Stimulated activated CD8-positive, alpha-beta memory T cell treated with anti-CD3 and anti-CD28 coated beads, Interleukin-4, amount 100 ng/mL, for 48 hours (primary cell): ENCODE measurements around the gene PRLH.
A peak's percentile ranks its signal among the peaks of the same experiment; 100 is the strongest.
"Not testable (repeated sequence)": the region's sequence is repeated elsewhere in the genome, so short reads cannot be mapped to it uniquely, and the experiment has no call there.

ENCODE experiments used
- DNase-seq: peaks from one replicate; pipeline ENCODE4 v3.0.0-alpha.2; 2020

Gene PRLH

GRCh38 chr2:237602409-237602808 is 36.0 kb downstream of the PRLH start:
- no peak for DNase-seq

- no peak for DNase-seq
These were observed 36.8 kb downstream of the PRLH start for GRCh38 chr2:237603049-237603717.

- DNase-seq: peak; percentile 43
These were observed 37.5 kb downstream of the PRLH start for GRCh38 chr2:237603718-237604362.

- no peak for DNase-seq
These were observed 38.0 kb downstream of the PRLH start for GRCh38 chr2:237604391-237604790.

GRCh38 chr2:237604960-237605359 is 38.6 kb downstream of the PRLH start:
- no peak for DNase-seq

- DNase-seq: not testable (repeated sequence)
These were observed 40.1 kb downstream of the PRLH start for GRCh38 chr2:237606522-237606921.

- no peak for DNase-seq
These were observed 46.4 kb downstream of the PRLH start for GRCh38 chr2:237612527-237613357.

GRCh38 chr2:237613679-237614078 is 47.3 kb downstream of the PRLH start:
- no peak for DNase-seq

GRCh38 chr2:237614151-237614720 is 47.9 kb downstream of the PRLH start:
- no peak for DNase-seq

- DNase-seq: no peak
These were observed 49.4 kb downstream of the PRLH start for GRCh38 chr2:237615631-237616249.

GRCh38 chr2:237616373-237616733 is 50.0 kb downstream of the PRLH start:
- DNase-seq: no peak
